GM12878 (cell line): ENCODE measurements around the gene ARCN1. TPM values are rescaled to one million over a fixed set of nuclear protein-coding genes. Genes with fewer than 3 reads are reported as not detected.

Source experiments
- ATAC-seq: fragments of 200-7000 bp; cut with Tn5 transposase; 3 replicates; pipeline ENCODE4 v1.9.1; 2020; ENCODE audit warnings: mild to moderate bottlenecking, moderate library complexity
- BruUV-seq: library from RNA; stranded (reverse); fragments of 400-500 nt; replicated peaks from 2 replicates; lab custom pipeline; 2021; lab: Mats Ljungman, UMichigan
- CTCF ChIA-PET: fragments of 300-600 bp; sonication (Branson Sonifier 250); formaldehyde crosslinking; extraction: SDS; loops from one replicate; lab custom pipeline; 2021; ENCODE audit warnings: inconsistent platforms; lab: Yijun Ruan, JAX
- POLR2A ChIA-PET: fragments of 350-600 bp; formaldehyde crosslinking; extraction: SDS; loops from one replicate; lab custom pipeline; 2021; ENCODE audit warnings: inconsistent platforms; lab: Charles Lee
- RAD21 ChIA-PET: fragments of 300-600 bp; sonication (Branson Sonifier 250); formaldehyde crosslinking; loops from one replicate; lab custom pipeline; 2023; ENCODE audit warnings: antibody characterized with exemption; ENCODE audit not compliant: unreplicated experiment; lab: Charles Lee
- SMC1A ChIA-PET: fragments of 300-600 bp; sonication (Branson Sonifier 250); formaldehyde crosslinking; loops from one replicate; lab custom pipeline; 2023; ENCODE audit not compliant: unreplicated experiment, uncharacterized antibody; lab: Charles Lee
- DNase-seq: peaks from one replicate; pipeline ENCODE4 v3.0.0-alpha.2; 2011; ENCODE audit warnings: low read depth, low spot score
- FAIRE-seq: peaks from 3 replicates; lab custom pipeline; 2011; peaks lifted over from hg19 to GRCh38; lab: Jason Lieb, UNC
- H2AFZ ChIP-seq: 2 replicates; pipeline ENCODE4 v1.6.0; 2011; ENCODE audit warnings: low read depth, low read length, control low read depth; ENCODE audit not compliant: control insufficient read depth
- H3K27ac ChIP-seq: 2 replicates; pipeline ENCODE4 v1.5.1; 2011; ENCODE audit warnings: control low read depth; ENCODE audit not compliant: control insufficient read depth, insufficient read depth
- H3K27me3 ChIP-seq, 2 experiments: replicated peaks in 1 of 2; 2 replicates each; pipeline versions ENCODE4 v1.6.0 to v1.6.1; 2011; ENCODE audit warnings: low read length in 1 of 2; ENCODE audit not compliant: control insufficient read depth in 2 of 2, insufficient read depth in 2 of 2
- H3K36me3 ChIP-seq, 2 experiments: 2 replicates each; pipeline ENCODE4 v1.5.1; 2011; ENCODE audit warnings: low read length in 1 of 2; ENCODE audit not compliant: control insufficient read depth in 2 of 2, insufficient read depth in 2 of 2
- H3K4me1 ChIP-seq: 2 replicates; pipeline ENCODE4 v1.6.1; 2011; ENCODE audit warnings: mild to moderate bottlenecking, low read length, moderate library complexity, mixed read lengths; ENCODE audit not compliant: control insufficient read depth, insufficient read depth
- H3K4me2 ChIP-seq: 2 replicates; pipeline ENCODE4 v1.6.0; 2011; ENCODE audit warnings: control low read depth; ENCODE audit not compliant: control insufficient read depth, insufficient read depth
- H3K4me3 ChIP-seq: fragments of 200-600 bp; sonication (generic); 2 replicates; pipeline ENCODE4 v1.5.1; 2016
- H3K79me2 ChIP-seq: 2 replicates; pipeline ENCODE4 v1.6.0; 2011; ENCODE audit warnings: low read length; ENCODE audit not compliant: control insufficient read depth, insufficient read depth
- H3K9ac ChIP-seq: 2 replicates; pipeline ENCODE4 v1.8.0; 2011; ENCODE audit warnings: low read length, control low read depth, mixed read lengths; ENCODE audit not compliant: control insufficient read depth, insufficient read depth
- H3K9me3 ChIP-seq: replicated peaks from 3 replicates; pipeline ENCODE4 v1.5.1; 2011; ENCODE audit warnings: mild to moderate bottlenecking, low read length; ENCODE audit not compliant: control insufficient read depth, insufficient read depth
- H4K20me1 ChIP-seq: 2 replicates; pipeline ENCODE4 v1.6.0; 2011; ENCODE audit not compliant: control insufficient read depth, insufficient read depth
- CHD2 ChIP-seq: IDR thresholded peaks from 2 replicates; pipeline ENCODE4 v1.6.1; 2011; ENCODE audit warnings: low read depth, low read length, improper control_type of control experiment, borderline replicate concordance
- ESRRA ChIP-seq: IDR thresholded peaks from 2 replicates; pipeline ENCODE4 v1.6.1; 2012; ENCODE audit warnings: mild to moderate bottlenecking, low read length, improper control_type of control experiment
- GATAD2B ChIP-seq: fragments of 450-650 bp; conservative IDR thresholded peaks from 2 replicates; pipeline ENCODE4 v1.6.1; 2017; ENCODE audit warnings: low read depth, mild to moderate bottlenecking, moderate library complexity
- LARP7 ChIP-seq: fragments of 450-650 bp; IDR thresholded peaks from 2 replicates; pipeline ENCODE4 v1.6.1; 2017; ENCODE audit warnings: mild to moderate bottlenecking
- SMAD1 ChIP-seq: fragments of 450-650 bp; IDR thresholded peaks from 2 replicates; pipeline ENCODE4 v1.6.1; 2018; ENCODE audit warnings: mild to moderate bottlenecking, low read depth; ENCODE audit not compliant: partially characterized antibody
- SP1 ChIP-seq: IDR thresholded peaks from one replicate; pipeline ENCODE4 v1.6.1; 2011; ENCODE audit warnings: low read depth, low read length
- WGBS: methylation state at CpG from one replicate; pipeline ENCODE4 v1.1.6; 2016; ENCODE audit warnings: low lambda C conversion rate; ENCODE audit not compliant: insufficient replicate concordance, insufficient coverage; ENCODE audit errors: missing lambda C conversion rate; 5-methylcytosine and 5-hydroxymethylcytosine counted together
- in situ Hi-C: fragments of 300-500 bp; cut with MboI; formaldehyde crosslinking; loops from 9 replicates; pipeline ENCODE4 v1.14.3; 2018; ENCODE audit warnings: mixed read lengths
- intact Hi-C: fragments of 100-400 bp; cut with micrococcal nuclease; formaldehyde crosslinking; loops from one replicate; pipeline ENCODE4 v1.14.2; 2022; ENCODE audit not compliant: unreplicated experiment
- polyA plus RNA-seq, 11 experiments: library from polyadenylated mRNA; depleted of rRNA in 4 of 11; unstranded in 6 of 11; stranded (reverse) in 5 of 11; fragments of >200 nt; fragmentation: Nextera tagmentation in 4 of 11; fragmentation: Illumina TruSeq in 1 of 11; extraction: Ambion mirVana in 4 of 11; extraction: Trizol in 1 of 11; gene quantifications; 1 replicate in 1 of 11; 2 replicates in 10 of 11; pipeline versions ENCODE4 v1.2.1 to v1.2.3, GENCODE V29; 2011 to 2016; ENCODE audit warnings: inconsistent platforms in 2 of 11, missing spikeins in 2 of 11, low read depth in 1 of 11
- total RNA-seq, 4 experiments: library from RNA; depleted of rRNA in 3 of 4; stranded (reverse); fragments of >200 nt in 3 of 4; fragmentation: Illumina TruSeq in 1 of 4; extraction: Trizol in 1 of 4; gene quantifications; 2 replicates each; pipeline versions ENCODE4 v1.2.1 to v1.2.3, GENCODE V29; 2013 to 2021
- TF ChIP-seq, protein P1 (sequence below): IDR thresholded peaks from 2 replicates; pipeline ENCODE4 v1.6.1; 2012; ENCODE audit warnings: mild to moderate bottlenecking, low read depth, low read length
- TF ChIP-seq, protein P2 (sequence below): IDR thresholded peaks from 2 replicates; pipeline ENCODE4 v1.6.1; 2011; ENCODE audit warnings: borderline replicate concordance, low read depth, mild to moderate bottlenecking, moderate library complexity, mixed read lengths, low read length; ENCODE audit not compliant: insufficient read depth; ENCODE audit errors: extremely low read length
- TF ChIP-seq, protein P3 (sequence below): IDR thresholded peaks from 2 replicates; pipeline ENCODE4 v1.6.1; 2012; ENCODE audit warnings: low read length, inconsistent platforms

The ARCN1 gene
- total and polyA plus RNA-seq, 10 of the 15 experiments (the other 5 are each of a cell fraction or from before 2014, with no cell fraction given) = 33.3 to 172 (median 106) TPM

DNA sequence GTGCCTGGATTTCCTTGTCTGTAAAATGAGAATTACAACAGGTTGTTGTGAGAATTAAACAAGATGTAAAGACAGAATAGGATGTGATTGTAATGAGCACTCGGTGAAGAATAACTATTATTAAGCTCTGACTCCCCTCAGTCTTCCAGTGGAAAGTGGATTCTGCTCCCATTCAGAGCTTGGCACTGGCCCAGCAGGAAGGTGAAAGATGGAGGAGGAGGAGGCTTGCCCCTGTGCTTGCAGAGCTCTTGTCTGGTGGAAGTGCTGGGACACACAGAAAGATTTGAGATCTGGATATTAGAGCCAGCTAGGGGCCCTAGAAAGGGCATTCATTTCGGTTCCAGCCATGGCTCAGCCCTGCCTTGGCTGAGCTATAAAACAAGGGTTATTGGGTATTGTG, 63.4 kb downstream of the ARCN1 start:
- FAIRE-seq (no peak), DNase-seq (no peak)
- Histone ChIP-seq H2AFZ (no peak overlapping the region), H3K36me3 (no peaks in the 10 kb centered on the region), H3K9ac (no peak overlapping the region), H3K4me2 (no peak overlapping the region), H3K27ac (no peak overlapping the region), H3K9me3 (no peaks in the 10 kb centered on the region)
- POLR2A ChIA-PET = interaction anchor here (0.5 kb wide), 1 partner anchor 14 kb away, joined by 4 read pairs; no protein-coding TSS in a partner anchor
- in situ Hi-C loops = no loop called here
- no peak for TF ChIP-seq SMAD1
- TF ChIP-seq, protein P1, sequence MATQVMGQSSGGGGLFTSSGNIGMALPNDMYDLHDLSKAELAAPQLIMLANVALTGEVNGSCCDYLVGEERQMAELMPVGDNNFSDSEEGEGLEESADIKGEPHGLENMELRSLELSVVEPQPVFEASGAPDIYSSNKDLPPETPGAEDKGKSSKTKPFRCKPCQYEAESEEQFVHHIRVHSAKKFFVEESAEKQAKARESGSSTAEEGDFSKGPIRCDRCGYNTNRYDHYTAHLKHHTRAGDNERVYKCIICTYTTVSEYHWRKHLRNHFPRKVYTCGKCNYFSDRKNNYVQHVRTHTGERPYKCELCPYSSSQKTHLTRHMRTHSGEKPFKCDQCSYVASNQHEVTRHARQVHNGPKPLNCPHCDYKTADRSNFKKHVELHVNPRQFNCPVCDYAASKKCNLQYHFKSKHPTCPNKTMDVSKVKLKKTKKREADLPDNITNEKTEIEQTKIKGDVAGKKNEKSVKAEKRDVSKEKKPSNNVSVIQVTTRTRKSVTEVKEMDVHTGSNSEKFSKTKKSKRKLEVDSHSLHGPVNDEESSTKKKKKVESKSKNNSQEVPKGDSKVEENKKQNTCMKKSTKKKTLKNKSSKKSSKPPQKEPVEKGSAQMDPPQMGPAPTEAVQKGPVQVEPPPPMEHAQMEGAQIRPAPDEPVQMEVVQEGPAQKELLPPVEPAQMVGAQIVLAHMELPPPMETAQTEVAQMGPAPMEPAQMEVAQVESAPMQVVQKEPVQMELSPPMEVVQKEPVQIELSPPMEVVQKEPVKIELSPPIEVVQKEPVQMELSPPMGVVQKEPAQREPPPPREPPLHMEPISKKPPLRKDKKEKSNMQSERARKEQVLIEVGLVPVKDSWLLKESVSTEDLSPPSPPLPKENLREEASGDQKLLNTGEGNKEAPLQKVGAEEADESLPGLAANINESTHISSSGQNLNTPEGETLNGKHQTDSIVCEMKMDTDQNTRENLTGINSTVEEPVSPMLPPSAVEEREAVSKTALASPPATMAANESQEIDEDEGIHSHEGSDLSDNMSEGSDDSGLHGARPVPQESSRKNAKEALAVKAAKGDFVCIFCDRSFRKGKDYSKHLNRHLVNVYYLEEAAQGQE = no peak
- no peak for TF ChIP-seq GATAD2B
- TF ChIP-seq SP1 = no peak
- no peak for TF ChIP-seq CHD2
- no peak for TF ChIP-seq ESRRA
- TF ChIP-seq, protein P2, sequence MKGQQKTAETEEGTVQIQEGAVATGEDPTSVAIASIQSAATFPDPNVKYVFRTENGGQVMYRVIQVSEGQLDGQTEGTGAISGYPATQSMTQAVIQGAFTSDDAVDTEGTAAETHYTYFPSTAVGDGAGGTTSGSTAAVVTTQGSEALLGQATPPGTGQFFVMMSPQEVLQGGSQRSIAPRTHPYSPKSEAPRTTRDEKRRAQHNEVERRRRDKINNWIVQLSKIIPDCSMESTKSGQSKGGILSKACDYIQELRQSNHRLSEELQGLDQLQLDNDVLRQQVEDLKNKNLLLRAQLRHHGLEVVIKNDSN = no peak
- TF ChIP-seq LARP7 = no peak
- TF ChIP-seq, protein P3, sequence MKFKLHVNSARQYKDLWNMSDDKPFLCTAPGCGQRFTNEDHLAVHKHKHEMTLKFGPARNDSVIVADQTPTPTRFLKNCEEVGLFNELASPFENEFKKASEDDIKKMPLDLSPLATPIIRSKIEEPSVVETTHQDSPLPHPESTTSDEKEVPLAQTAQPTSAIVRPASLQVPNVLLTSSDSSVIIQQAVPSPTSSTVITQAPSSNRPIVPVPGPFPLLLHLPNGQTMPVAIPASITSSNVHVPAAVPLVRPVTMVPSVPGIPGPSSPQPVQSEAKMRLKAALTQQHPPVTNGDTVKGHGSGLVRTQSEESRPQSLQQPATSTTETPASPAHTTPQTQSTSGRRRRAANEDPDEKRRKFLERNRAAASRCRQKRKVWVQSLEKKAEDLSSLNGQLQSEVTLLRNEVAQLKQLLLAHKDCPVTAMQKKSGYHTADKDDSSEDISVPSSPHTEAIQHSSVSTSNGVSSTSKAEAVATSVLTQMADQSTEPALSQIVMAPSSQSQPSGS = no peak
- TF ChIP-seq, all 136 proteins: peak for 0
- no TSS peak for BruUV-seq
- Histone ChIP-seq H3K4me3 (no peak overlapping the region), H3K79me2 (no peaks in the 10 kb centered on the region), H3K27me3 (peaks cover 4 to 11% of the 10 kb centered on the region in 2 experiments), H3K4me1 (no peaks in the 10 kb centered on the region), H4K20me1 (no peaks in the 10 kb centered on the region)
- ATAC-seq = no peak
- RAD21 ChIA-PET = no interaction called here
- SMC1A ChIA-PET = interaction anchor here (0.8 kb wide), 1 partner anchor 84 kb away, joined by 3 read pairs; no protein-coding TSS in a partner anchor
- intact Hi-C loops = no loop called here
- 0% methylated on average over 2 of the region's 2 CpGs for WGBS
- CTCF ChIA-PET = interaction anchor here (0.9 to 1.8 kb wide), 3 partner anchors 23 to 54 kb away, joined by 3 to 5 read pairs (median 5); no protein-coding TSS in a partner anchor
